H1 (cell line): ENCODE results near the gene ATP6AP1. TPM values are rescaled to one million over a fixed set of nuclear protein-coding genes. Genes with fewer than 3 reads are reported as not detected.

Experiments used
- CHD7 ChIP-seq: fragments of 300-600 bp; sonication (generic); IDR thresholded peaks from 2 replicates; pipeline ENCODE4 v1.7.1; 2012; ENCODE audit warnings: low read length, moderate library complexity, mild to moderate bottlenecking, inconsistent platforms; ENCODE audit not compliant: insufficient replicate concordance
- EZH2 ChIP-seq: fragments of 200-600 bp; sonication (generic); IDR thresholded peaks from 2 replicates; pipeline ENCODE4 v1.7.1; 2012; ENCODE audit warnings: low read depth, mild to moderate bottlenecking, moderate library complexity, low read length, inconsistent platforms; ENCODE audit not compliant: severe bottlenecking
- JUND ChIP-seq: IDR thresholded peaks from 2 replicates; pipeline ENCODE4 v1.6.1; 2011; ENCODE audit warnings: mild to moderate bottlenecking, improper control_type of control experiment, low read length
- NRF1 ChIP-seq: IDR thresholded peaks from 2 replicates; pipeline ENCODE4 v1.6.1; 2011; ENCODE audit warnings: mild to moderate bottlenecking, low read depth, low read length, improper control_type of control experiment
- SP4 ChIP-seq: IDR thresholded peaks from 2 replicates; pipeline ENCODE4 v1.6.1; 2012; ENCODE audit warnings: low read length, inconsistent platforms
- polyA plus RNA-seq, 7 experiments: library from polyadenylated mRNA; depleted of rRNA in 3 of 7; stranded (reverse) in 5 of 7; unstranded in 2 of 7; fragments of >200 nt in 5 of 7; fragments of 200-250 nt in 2 of 7; gene quantifications; 1 replicate in 5 of 7; 2 replicates in 1 of 7; 4 replicates in 1 of 7; pipeline versions ENCODE4 v1.2.1 to v1.2.3, GENCODE V29; 2011 to 2013; ENCODE audit warnings: missing spikeins in 2 of 7, mixed read lengths in 2 of 7
- total RNA-seq: library from RNA; stranded (reverse); fragmentation: NEBNext Ultra II Directional; extraction: Animal tissue kit (Norgen Biotek cat#: 25700); gene quantifications from 2 replicates; pipeline ENCODE4 v1.2.1, GENCODE V29; 2021
- TF ChIP-seq, protein P1 (sequence below), 3 experiments: IDR thresholded peaks; 1 replicate in 2 of 3; 2 replicates in 1 of 3; pipeline versions ENCODE4 v1.5.1 to v1.6.1; 2011; ENCODE audit warnings: low read length in 3 of 3, mild to moderate bottlenecking in 3 of 3, inconsistent platforms in 2 of 3, low read depth in 1 of 3, moderate library complexity in 1 of 3; ENCODE audit not compliant: insufficient read depth in 1 of 3; ENCODE audit errors: control extremely low read depth in 1 of 3

Gene ATP6AP1
- total and polyA plus RNA-seq, 2 of the 8 experiments (the other 6 are each of a cell fraction or from before 2014, with no cell fraction given), result 44.6 to 80.8 TPM

- TF ChIP-seq, protein P1, sequence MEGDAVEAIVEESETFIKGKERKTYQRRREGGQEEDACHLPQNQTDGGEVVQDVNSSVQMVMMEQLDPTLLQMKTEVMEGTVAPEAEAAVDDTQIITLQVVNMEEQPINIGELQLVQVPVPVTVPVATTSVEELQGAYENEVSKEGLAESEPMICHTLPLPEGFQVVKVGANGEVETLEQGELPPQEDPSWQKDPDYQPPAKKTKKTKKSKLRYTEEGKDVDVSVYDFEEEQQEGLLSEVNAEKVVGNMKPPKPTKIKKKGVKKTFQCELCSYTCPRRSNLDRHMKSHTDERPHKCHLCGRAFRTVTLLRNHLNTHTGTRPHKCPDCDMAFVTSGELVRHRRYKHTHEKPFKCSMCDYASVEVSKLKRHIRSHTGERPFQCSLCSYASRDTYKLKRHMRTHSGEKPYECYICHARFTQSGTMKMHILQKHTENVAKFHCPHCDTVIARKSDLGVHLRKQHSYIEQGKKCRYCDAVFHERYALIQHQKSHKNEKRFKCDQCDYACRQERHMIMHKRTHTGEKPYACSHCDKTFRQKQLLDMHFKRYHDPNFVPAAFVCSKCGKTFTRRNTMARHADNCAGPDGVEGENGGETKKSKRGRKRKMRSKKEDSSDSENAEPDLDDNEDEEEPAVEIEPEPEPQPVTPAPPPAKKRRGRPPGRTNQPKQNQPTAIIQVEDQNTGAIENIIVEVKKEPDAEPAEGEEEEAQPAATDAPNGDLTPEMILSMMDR (IDR thresholded peaks at IDR 0.05; ENCODE audit: control extremely low read depth in 1 of 3, insufficient read depth in 1 of 3, low read depth in 1 of 3, low read length in 3 of 3), result no peak
- TF ChIP-seq JUND, result no peak
- TF ChIP-seq CHD7, result no peak
- TF ChIP-seq SP4, result no peak; the same call in 1 of the 2 replicates
- TF ChIP-seq EZH2, result no peak
- peak; percentile 73 for TF ChIP-seq NRF1
Observed at GRCh38 chrX:154397888-154398667, 30.4 kb upstream of the ATP6AP1 start, which contains the start of gene RPL10 (continued).
